Gastroesophageal sphincter (tissue), 4 donors: ENCODE results near the gene NAGPA. TPM values are rescaled to one million over a fixed set of nuclear protein-coding genes. Genes with fewer than 3 reads are reported as not detected.

Experiments
- ATAC-seq: fragments of 150-250 bp; one replicate; pipeline ENCODE4 v1.9.1; 2016; ENCODE audit warnings: mild to moderate bottlenecking, moderate library complexity
- H3K27ac ChIP-seq, 4 donors: fragments of 200-600 bp; sonication (generic) in 3 of 4; 1 replicate in 3 of 4; 2 replicates in 1 of 4; pipeline ENCODE4 v1.5.1; 2016 to 2019
- H3K27me3 ChIP-seq: fragments of 200-600 bp; sonication (generic); one replicate; pipeline ENCODE4 v1.5.1; 2019
- H3K36me3 ChIP-seq, 2 donors: fragments of 200-600 bp; sonication (generic); one replicate each; pipeline ENCODE4 v1.5.1; 2019; ENCODE audit warnings: control low read depth in 1 of 2
- H3K4me1 ChIP-seq, 3 donors: fragments of 200-600 bp; sonication (generic); 1 replicate in 2 of 3; 2 replicates in 1 of 3; pipeline ENCODE4 v1.5.1; 2016 to 2019; ENCODE audit warnings: control low read depth in 2 of 3
- H3K4me3 ChIP-seq, 2 donors: fragments of 200-600 bp; sonication (generic); one replicate each; pipeline ENCODE4 v1.5.1; 2019; ENCODE audit warnings: mild to moderate bottlenecking in 1 of 2, moderate library complexity in 1 of 2
- H3K9me3 ChIP-seq, 3 donors: fragments of 200-600 bp; sonication (generic); one replicate each; pipeline ENCODE4 v1.5.1; 2017 to 2019; ENCODE audit warnings: control low read depth in 2 of 3
- CTCF ChIP-seq, 4 experiments: fragments of 200-600 bp in 2 of 4; fragments of 450-650 bp in 2 of 4; sonication (generic) in 1 of 4; IDR thresholded peaks; one replicate each; pipeline ENCODE4 v1.5.1; 2017 to 2019; ENCODE audit warnings: antibody characterized with exemption in 4 of 4, mild to moderate bottlenecking in 2 of 4, moderate library complexity in 2 of 4
- EP300 ChIP-seq: sonication (generic); formaldehyde crosslinking; IDR thresholded peaks from one replicate; pipeline ENCODE4 v1.6.1; 2017; ENCODE audit warnings: antibody characterized with exemption, mild to moderate bottlenecking
- POLR2A ChIP-seq, 2 donors: fragments of 450-650 bp; IDR thresholded peaks; one replicate each; pipeline ENCODE4 v1.6.1; 2017; ENCODE audit warnings: antibody characterized with exemption in 2 of 2, mild to moderate bottlenecking in 2 of 2, moderate library complexity in 1 of 2
- POLR2AphosphoS5 ChIP-seq: sonication (generic); formaldehyde crosslinking; IDR thresholded peaks from one replicate; pipeline ENCODE4 v1.6.1; 2017; ENCODE audit warnings: antibody characterized with exemption
- WGBS, 2 donors: methylation state at CpG; one replicate each; pipeline ENCODE4 v1.1.5; 2018; ENCODE audit warnings: low coverage in 1 of 2; 5-methylcytosine and 5-hydroxymethylcytosine counted together
- total RNA-seq, 4 donors: library from RNA; depleted of rRNA; stranded (reverse); fragments of >200 nt; gene quantifications; one replicate each; pipeline ENCODE4 v1.1.0, GENCODE V29; 2016

NAGPA gene
- total RNA-seq, 4 donors from 2014 or later = 17.8 to 37.8 (median 27.7) TPM

- Histone ChIP-seq H3K4me3 (no peak overlapping the region), H3K36me3 (no peaks in the 10 kb centered on the region), H3K27ac (no peak overlapping the region), H3K4me1 (no peaks in the 10 kb centered on the region), H3K9me3 (no peaks in the 10 kb centered on the region), H3K27me3 (peaks cover 5% of the 10 kb centered on the region)
- TF ChIP-seq POLR2A (IDR thresholded peaks at IDR 0.05) (no peak), CTCF (IDR thresholded peaks at IDR 0.05) (no peak), EP300 (no peak), POLR2AphosphoS5 (no peak)
- 65 to 79% methylated on average over 2 to 3 of the region's 3 CpGs for whole genome bisulfite sequencing, 2 donors
- no peak for ATAC-seq
Observed at GRCh38 chr16:5002699-5003143, 31.0 kb downstream of the NAGPA start.

- Histone ChIP-seq H3K27ac (no peak overlapping the region), H3K27me3 (peaks cover 5% of the 10 kb centered on the region), H3K9me3 (no peaks in the 10 kb centered on the region), H3K36me3 (no peaks in the 10 kb centered on the region), H3K4me1 (no peaks in the 10 kb centered on the region), H3K4me3 (no peak overlapping the region)
- no peak for ATAC-seq
- TF ChIP-seq POLR2A (IDR thresholded peaks at IDR 0.05) (no peak), CTCF (IDR thresholded peaks at IDR 0.05) (no peak), EP300 (no peak), POLR2AphosphoS5 (no peak)
- 63 to 74% methylated on average over 3 to 4 of the region's 6 CpGs for WGBS, 2 donors
Observed at GRCh38 chr16:5001986-5002385, 31.7 kb downstream of the NAGPA start.

- TF ChIP-seq CTCF (IDR thresholded peaks at IDR 0.05) = no peak
- TF ChIP-seq POLR2AphosphoS5 = no peak
- TF ChIP-seq POLR2A (IDR thresholded peaks at IDR 0.05) = no peak
- TF ChIP-seq EP300 = no peak
- peaks cover 5% of the 10 kb centered on the region for H3K27me3 ChIP-seq
- 63 to 84% methylated on average over 5 to 7 of the region's 7 CpGs for WGBS, 2 donors
- H3K27ac ChIP-seq = no peak overlapping the region
- no peaks in the 10 kb centered on the region for H3K9me3 ChIP-seq
- H3K36me3 ChIP-seq = no peaks in the 10 kb centered on the region
- no peak for ATAC-seq
- H3K4me1 ChIP-seq = no peaks in the 10 kb centered on the region
- H3K4me3 ChIP-seq = no peak overlapping the region
Observed at GRCh38 chr16:5001571-5001970, 32.2 kb downstream of the NAGPA start.

- Histone ChIP-seq H3K4me3 (no peak overlapping the region), H3K4me1 (no peaks in the 10 kb centered on the region), H3K27me3 (peaks cover 5% of the 10 kb centered on the region), H3K36me3 (no peaks in the 10 kb centered on the region), H3K9me3 (no peaks in the 10 kb centered on the region), H3K27ac (no peak overlapping the region)
- ATAC-seq = no peak
- TF ChIP-seq POLR2AphosphoS5 = no peak
- TF ChIP-seq EP300 = no peak
- no peak for TF ChIP-seq CTCF (IDR thresholded peaks at IDR 0.05)
- TF ChIP-seq POLR2A (IDR thresholded peaks at IDR 0.05) = no peak
- WGBS, 2 donors = 80 to 100% methylated on average over 1 to 3 of the region's 19 CpGs
Observed at GRCh38 chr16:5000573-5001001, 33.1 kb downstream of the NAGPA start.

- Histone ChIP-seq H3K27ac (no peak overlapping the region), H3K9me3 (no peaks in the 10 kb centered on the region), H3K27me3 (peaks cover 27% of the 10 kb centered on the region), H3K4me1 (no peaks in the 10 kb centered on the region), H3K4me3 (no peak overlapping the region), H3K36me3 (peaks cover 0 to 4% of the 10 kb centered on the region in 2 donors)
- WGBS, 2 donors = 62 to 81% methylated on average over 9 to 12 of the region's 18 CpGs
- ATAC-seq = no peak
- TF ChIP-seq POLR2AphosphoS5 = no peak
- no peak for TF ChIP-seq EP300
- no peak for TF ChIP-seq CTCF (IDR thresholded peaks at IDR 0.05)
- TF ChIP-seq POLR2A (IDR thresholded peaks at IDR 0.05) = no peak
Observed at GRCh38 chr16:4994719-4995434, 38.9 kb downstream of the NAGPA start.
